ENCODE measurements around the gene TTC23.

DNA sequence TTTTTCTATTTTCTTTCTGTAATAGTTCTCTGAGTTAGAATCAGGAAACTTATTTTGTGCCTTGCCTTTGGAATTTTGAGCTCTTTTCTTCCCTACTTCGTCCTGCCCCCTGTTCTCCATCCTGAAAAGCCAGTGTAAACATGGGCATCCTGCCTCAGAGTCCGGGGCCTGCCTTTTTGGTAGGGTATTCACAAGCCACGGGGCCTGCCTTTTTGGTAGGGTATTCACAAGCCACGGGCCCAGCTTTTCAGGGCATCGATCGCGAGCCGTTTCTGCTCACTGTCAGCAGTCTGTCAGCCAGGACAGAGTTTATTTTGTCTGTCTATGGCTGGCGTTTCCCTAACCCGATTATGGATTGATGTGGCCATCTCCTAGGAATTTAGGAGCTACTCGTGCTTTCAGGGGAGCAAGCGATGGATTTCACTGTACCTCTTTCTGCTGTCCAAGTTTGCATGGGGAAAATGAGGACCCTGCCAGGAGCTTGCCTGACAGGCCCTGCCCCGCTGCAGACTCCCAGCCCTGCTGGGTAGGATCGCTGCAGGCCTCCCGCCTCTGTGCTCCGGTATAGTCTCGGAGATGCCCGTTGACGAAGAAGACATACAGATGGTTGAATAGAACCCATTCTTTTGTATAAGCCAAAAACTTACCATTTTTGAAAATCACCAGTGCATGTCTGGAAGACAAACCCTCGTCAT is 131.7 kb downstream of the TTC23 start:
- TF ChIP-seq, protein P1, sequence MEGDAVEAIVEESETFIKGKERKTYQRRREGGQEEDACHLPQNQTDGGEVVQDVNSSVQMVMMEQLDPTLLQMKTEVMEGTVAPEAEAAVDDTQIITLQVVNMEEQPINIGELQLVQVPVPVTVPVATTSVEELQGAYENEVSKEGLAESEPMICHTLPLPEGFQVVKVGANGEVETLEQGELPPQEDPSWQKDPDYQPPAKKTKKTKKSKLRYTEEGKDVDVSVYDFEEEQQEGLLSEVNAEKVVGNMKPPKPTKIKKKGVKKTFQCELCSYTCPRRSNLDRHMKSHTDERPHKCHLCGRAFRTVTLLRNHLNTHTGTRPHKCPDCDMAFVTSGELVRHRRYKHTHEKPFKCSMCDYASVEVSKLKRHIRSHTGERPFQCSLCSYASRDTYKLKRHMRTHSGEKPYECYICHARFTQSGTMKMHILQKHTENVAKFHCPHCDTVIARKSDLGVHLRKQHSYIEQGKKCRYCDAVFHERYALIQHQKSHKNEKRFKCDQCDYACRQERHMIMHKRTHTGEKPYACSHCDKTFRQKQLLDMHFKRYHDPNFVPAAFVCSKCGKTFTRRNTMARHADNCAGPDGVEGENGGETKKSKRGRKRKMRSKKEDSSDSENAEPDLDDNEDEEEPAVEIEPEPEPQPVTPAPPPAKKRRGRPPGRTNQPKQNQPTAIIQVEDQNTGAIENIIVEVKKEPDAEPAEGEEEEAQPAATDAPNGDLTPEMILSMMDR (IDR thresholded peaks at IDR 0.05), result no peak
- no peak for TF ChIP-seq NFE2L1 (CRISPR knock-in tag; IDR thresholded peaks at IDR 0.05)
- TF ChIP-seq ZNF121 (CRISPR knock-in tag; IDR thresholded peaks at IDR 0.05), result no peak
- TF ChIP-seq, protein P2, sequence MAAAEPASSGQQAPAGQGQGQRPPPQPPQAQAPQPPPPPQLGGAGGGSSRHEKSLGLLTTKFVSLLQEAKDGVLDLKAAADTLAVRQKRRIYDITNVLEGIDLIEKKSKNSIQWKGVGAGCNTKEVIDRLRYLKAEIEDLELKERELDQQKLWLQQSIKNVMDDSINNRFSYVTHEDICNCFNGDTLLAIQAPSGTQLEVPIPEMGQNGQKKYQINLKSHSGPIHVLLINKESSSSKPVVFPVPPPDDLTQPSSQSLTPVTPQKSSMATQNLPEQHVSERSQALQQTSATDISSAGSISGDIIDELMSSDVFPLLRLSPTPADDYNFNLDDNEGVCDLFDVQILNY (CRISPR knock-in tag; IDR thresholded peaks at IDR 0.05), result no peak
- TF ChIP-seq ZNF423 (CRISPR knock-in tag; IDR thresholded peaks at IDR 0.05), result no peak
- TF ChIP-seq, protein P3, sequence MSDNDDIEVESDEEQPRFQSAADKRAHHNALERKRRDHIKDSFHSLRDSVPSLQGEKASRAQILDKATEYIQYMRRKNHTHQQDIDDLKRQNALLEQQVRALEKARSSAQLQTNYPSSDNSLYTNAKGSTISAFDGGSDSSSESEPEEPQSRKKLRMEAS (CRISPR knock-in tag; IDR thresholded peaks at IDR 0.05), result no peak
- no peak for TF ChIP-seq JUN (CRISPR knock-in tag; IDR thresholded peaks at IDR 0.05)
- no peak for TF ChIP-seq SP1 (CRISPR knock-in tag; conservative IDR thresholded peaks at IDR 0.05)
- TF ChIP-seq ZNF416 (CRISPR knock-in tag; IDR thresholded peaks at IDR 0.05), result no peak
- no peak for TF ChIP-seq TCF7 (CRISPR knock-in tag; IDR thresholded peaks at IDR 0.05; ENCODE audit: low read depth)
- TF ChIP-seq E2F1 (CRISPR knock-in tag; IDR thresholded peaks at IDR 0.05), result no peak
- no peak for TF ChIP-seq SOX15 (CRISPR knock-in tag; IDR thresholded peaks at IDR 0.05)

All from WTC11 (cell line).